KMS-11 (cell line): ENCODE measurements around the gene PDE1C.

Experiments
- H2AFZ ChIP-seq: fragments of 200-600 bp; sonication (generic); 2 replicates; pipeline ENCODE4 v1.6.1; 2016; ENCODE audit warnings: antibody characterized with exemption, mixed run types, low read depth
- H3K27ac ChIP-seq: fragments of 200-600 bp; sonication (generic); 2 replicates; pipeline ENCODE4 v1.6.1; 2016; ENCODE audit warnings: mild to moderate bottlenecking, mixed run types
- H3K27me3 ChIP-seq: fragments of 200-600 bp; sonication (generic); 2 replicates; pipeline ENCODE4 v1.6.1; 2017; ENCODE audit warnings: mild to moderate bottlenecking, low read depth, mixed run types, moderate library complexity; ENCODE audit not compliant: insufficient read depth
- H3K36me3 ChIP-seq: fragments of 200-600 bp; sonication (generic); 2 replicates; pipeline ENCODE4 v1.6.1; 2017; ENCODE audit warnings: mild to moderate bottlenecking, mixed run types; ENCODE audit not compliant: insufficient read depth
- H3K4me1 ChIP-seq: fragments of 200-600 bp; sonication (generic); 2 replicates; pipeline ENCODE4 v1.6.1; 2016; ENCODE audit warnings: mild to moderate bottlenecking, low read depth, mixed run types; ENCODE audit not compliant: poor library complexity, severe bottlenecking
- H3K4me2 ChIP-seq: fragments of 200-600 bp; sonication (generic); 2 replicates; pipeline ENCODE4 v1.7.0; 2016; ENCODE audit warnings: mild to moderate bottlenecking, mixed run types
- H3K4me3 ChIP-seq: fragments of 200-600 bp; sonication (generic); IDR thresholded peaks from 2 replicates; pipeline ENCODE4 v1.6.1; 2017; ENCODE audit warnings: low read depth, low read length, mixed read lengths; ENCODE audit not compliant: insufficient read depth
- H3K79me2 ChIP-seq: fragments of 200-600 bp; sonication (generic); 2 replicates; pipeline ENCODE4 v1.6.1; 2016; ENCODE audit warnings: low read depth, mixed run types; ENCODE audit not compliant: insufficient read depth
- H3K9ac ChIP-seq: fragments of 200-600 bp; sonication (generic); 2 replicates; pipeline ENCODE4 v1.6.1; 2016; ENCODE audit warnings: mild to moderate bottlenecking, mixed run types
- H4K20me1 ChIP-seq: fragments of 200-600 bp; sonication (generic); 2 replicates; pipeline ENCODE4 v1.6.1; 2016; ENCODE audit warnings: mild to moderate bottlenecking, mixed run types; ENCODE audit not compliant: insufficient read depth
- CTCF ChIP-seq: fragments of 200-600 bp; sonication (generic); conservative IDR thresholded peaks from 2 replicates; pipeline ENCODE4 v1.6.1; 2017; ENCODE audit warnings: low read depth, mild to moderate bottlenecking, antibody characterized with exemption, low read length, moderate library complexity, mixed read lengths

Gene PDE1C

DNA sequence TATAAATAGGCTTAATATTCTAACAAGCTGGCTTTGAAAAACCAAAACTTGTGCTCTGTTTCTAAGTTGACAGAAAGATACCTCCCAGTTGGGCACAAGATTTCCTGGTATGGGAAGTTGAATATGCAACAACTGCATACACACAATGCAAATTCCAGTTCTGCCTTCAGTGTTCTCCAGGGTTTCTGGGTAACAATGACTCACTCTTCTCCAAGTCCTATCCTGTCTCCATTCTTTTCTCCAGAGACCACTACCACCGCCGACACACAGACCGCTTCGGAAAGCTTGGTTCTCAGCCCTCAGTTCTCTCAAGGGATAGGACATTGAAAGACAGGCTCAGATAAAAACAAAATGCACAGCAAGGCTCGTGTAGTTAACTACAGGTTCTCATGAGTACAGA is 12.2 kb downstream of the PDE1C start:
- Histone ChIP-seq H3K4me1 (no peaks in the 10 kb centered on the region), H4K20me1 (no peaks in the 10 kb centered on the region), H3K4me2 (no peak overlapping the region), H3K4me3 (no peak overlapping the region), H3K9ac (no peak overlapping the region), H3K27me3 (no peaks in the 10 kb centered on the region), H3K79me2 (no peaks in the 10 kb centered on the region), H2AFZ (no peak overlapping the region), H3K36me3 (no peaks in the 10 kb centered on the region), H3K27ac (no peak overlapping the region)
- TF ChIP-seq CTCF, result no peak

DNA sequence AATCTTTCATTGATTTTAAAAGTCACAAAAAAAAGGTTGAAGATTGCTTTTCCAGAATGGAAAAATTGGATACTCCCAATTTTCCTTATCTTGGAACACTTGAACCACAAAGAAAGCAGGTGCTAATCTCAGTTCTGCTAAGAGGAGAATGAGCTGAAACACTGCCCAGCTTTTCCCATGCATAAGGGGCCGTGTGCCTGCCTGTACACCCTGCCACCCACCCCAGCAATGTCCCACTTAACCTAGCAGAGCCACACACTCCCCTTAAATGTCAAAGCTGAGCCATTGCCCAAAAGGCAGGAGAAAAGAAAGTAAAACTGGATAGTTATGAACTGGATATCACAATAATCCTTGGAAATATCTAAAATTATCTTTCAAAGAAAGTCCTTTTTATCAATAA is 13.4 kb downstream of the PDE1C start:
- Histone ChIP-seq H3K79me2 (no peaks in the 10 kb centered on the region), H3K27me3 (no peaks in the 10 kb centered on the region), H3K4me1 (no peaks in the 10 kb centered on the region), H4K20me1 (no peaks in the 10 kb centered on the region), H3K9ac (no peak overlapping the region), H3K27ac (no peak overlapping the region), H2AFZ (no peak overlapping the region), H3K4me2 (no peak overlapping the region), H3K36me3 (no peaks in the 10 kb centered on the region), H3K4me3 (no peak overlapping the region)
- no peak for TF ChIP-seq CTCF

DNA sequence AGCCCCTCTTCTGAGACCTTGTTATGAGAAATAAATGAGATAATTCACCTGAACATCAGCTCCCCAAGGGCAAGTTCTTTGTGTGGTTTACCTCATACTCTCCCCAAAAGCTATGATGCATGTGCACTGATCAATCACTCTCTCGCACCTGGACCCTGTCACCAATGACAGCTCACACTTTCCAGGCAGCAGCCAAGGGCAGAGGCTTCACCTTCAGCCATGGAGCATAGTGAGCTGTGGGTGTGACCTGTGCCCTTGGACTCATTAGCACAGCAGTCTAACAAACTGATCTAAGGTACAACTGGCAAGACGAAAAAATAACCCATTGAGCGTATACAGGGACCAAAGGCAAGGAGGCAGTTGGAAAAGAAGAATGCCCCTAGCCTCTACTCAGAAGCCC is 17.0 kb downstream of the PDE1C start:
- Histone ChIP-seq H3K9ac (no peak overlapping the region), H3K4me1 (no peaks in the 10 kb centered on the region), H3K4me2 (no peak overlapping the region), H4K20me1 (no peaks in the 10 kb centered on the region), H2AFZ (no peak overlapping the region), H3K27me3 (no peaks in the 10 kb centered on the region), H3K79me2 (no peaks in the 10 kb centered on the region), H3K36me3 (no peaks in the 10 kb centered on the region), H3K4me3 (no peak overlapping the region), H3K27ac (no peak overlapping the region)
- TF ChIP-seq CTCF, result no peak

DNA sequence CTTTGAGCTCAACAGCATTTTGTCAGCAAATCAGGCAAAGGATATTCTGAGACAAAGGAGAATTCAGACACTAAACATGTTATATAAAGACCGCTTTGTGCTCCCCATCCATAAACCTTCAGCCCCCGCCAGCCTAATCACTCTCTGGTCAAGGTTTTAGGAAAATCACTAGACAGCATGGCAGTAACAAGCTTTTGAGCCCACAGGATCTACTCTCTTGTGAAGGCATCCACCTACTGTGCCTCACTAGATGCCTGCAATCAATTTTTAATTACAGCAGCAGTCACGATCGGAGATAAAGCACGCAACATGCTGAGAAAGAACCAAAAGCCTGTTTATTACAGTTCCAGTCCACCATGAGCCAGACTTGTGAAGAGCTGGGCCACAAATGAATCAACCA is 19.1 kb downstream of the PDE1C start:
- Histone ChIP-seq H3K4me1 (no peaks in the 10 kb centered on the region), H3K9ac (no peak overlapping the region), H2AFZ (no peak overlapping the region), H3K36me3 (no peaks in the 10 kb centered on the region), H3K4me2 (no peak overlapping the region), H3K4me3 (no peak overlapping the region), H3K79me2 (no peaks in the 10 kb centered on the region), H3K27me3 (no peaks in the 10 kb centered on the region), H4K20me1 (no peaks in the 10 kb centered on the region), H3K27ac (no peak overlapping the region)
- no peak for TF ChIP-seq CTCF

DNA sequence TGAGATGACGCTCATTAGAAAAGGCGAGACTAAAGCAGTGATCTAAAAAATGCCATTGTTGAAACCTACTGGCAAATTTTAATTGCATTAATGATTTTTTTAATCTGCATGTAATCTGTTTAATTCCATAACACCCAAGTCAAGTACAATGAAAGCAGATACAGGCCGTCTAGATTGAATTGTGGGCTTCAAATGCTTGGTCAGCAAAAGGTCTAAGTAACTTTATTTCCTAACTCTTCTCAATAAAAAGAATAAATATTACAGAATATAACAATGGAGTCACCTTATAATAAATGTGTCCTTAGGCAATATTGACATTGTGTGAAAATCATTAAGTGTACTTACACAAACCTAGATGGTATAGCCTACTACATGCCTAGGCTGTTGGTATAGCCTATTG is 20.6 kb downstream of the PDE1C start:
- no peaks in the 10 kb centered on the region for H3K27me3 ChIP-seq
- H3K4me2 ChIP-seq, result no peak overlapping the region
- H3K36me3 ChIP-seq, result no peaks in the 10 kb centered on the region

More for the DNA sequence above, 20.6 kb downstream of the PDE1C start:
- Histone ChIP-seq H2AFZ (no peak overlapping the region), H4K20me1 (no peaks in the 10 kb centered on the region), H3K9ac (no peak overlapping the region), H3K4me1 (no peaks in the 10 kb centered on the region), H3K27ac (no peak overlapping the region), H3K4me3 (no peak overlapping the region), H3K79me2 (no peaks in the 10 kb centered on the region)
- TF ChIP-seq CTCF, result no peak
